ENCODE measurements around the gene NDUFS3. TPM values are rescaled to one million over a fixed set of nuclear protein-coding genes. Genes with fewer than 3 reads are reported as not detected.

The NDUFS3 gene
- total and polyA plus RNA-seq, 2 of the 13 experiments (the other 11 are each of a cell fraction or from before 2014, with no cell fraction given), result 151 to 184 TPM

DNA sequence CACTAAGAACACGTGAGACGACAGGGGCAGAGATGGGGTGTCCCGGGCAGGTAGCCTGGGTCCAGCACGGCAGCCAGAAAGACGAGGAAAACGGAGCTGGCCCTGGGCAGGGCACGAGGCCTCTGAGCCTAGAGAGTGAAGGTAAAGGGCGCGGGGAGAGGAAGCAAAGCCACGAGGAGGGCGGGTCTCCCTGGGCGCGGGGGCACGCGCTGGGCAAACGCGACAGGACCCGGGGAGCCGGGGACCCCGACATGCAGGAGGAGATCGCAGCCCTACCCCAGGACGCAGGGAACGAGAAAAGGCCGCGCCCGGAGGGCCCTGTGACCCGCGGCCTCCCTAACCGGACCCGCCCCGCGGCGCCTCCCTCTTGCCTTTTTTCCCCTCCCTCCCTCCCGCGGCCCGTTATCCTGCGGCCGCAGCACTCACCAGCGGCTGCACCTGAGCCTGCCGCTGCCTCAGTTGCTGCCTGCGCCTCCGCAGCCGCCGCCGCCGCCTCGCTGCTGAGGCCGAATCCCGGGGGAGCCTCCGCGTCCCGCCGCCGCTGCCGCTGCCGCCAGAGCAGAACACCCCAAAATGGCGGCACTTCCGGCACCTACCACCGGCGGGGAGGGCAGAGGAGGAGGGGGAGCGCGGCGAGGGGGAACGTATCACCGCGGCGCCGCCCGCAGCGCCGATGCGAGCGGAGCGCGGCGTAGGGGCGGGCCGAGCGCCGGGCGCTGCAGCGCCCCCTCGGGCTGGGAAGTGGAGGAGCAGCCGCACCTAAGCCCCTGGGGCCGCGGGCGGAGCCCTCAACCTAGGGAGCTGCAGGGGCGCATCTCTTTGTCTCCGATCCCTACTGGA is 26.1 kb upstream of the NDUFS3 start, which contains the start of gene CELF1 (continued):
- TF ChIP-seq MAFG (CRISPR knock-in tag; IDR thresholded peaks at IDR 0.05) (no peak), MYC (CRISPR knock-in tag; IDR thresholded peaks at IDR 0.05; ENCODE audit: borderline replicate concordance) (peak; percentile 83), ZNF766 (CRISPR knock-in tag; IDR thresholded peaks at IDR 0.05; ENCODE audit: borderline replicate concordance) (no peak; the same call in 1 of the 2 replicates), ZNF749 (CRISPR knock-in tag; IDR thresholded peaks at IDR 0.05; ENCODE audit: borderline replicate concordance) (no peak), MTF1 (CRISPR knock-in tag; IDR thresholded peaks at IDR 0.05) (no peak), CC2D1A (CRISPR knock-in tag; IDR thresholded peaks at IDR 0.05) (no peak), BRD4 (CRISPR knock-in tag; IDR thresholded peaks at IDR 0.05) (no peak), NONO (IDR thresholded peaks at IDR 0.05) (no peak), NONO (CRISPR knock-in tag; conservative IDR thresholded peaks at IDR 0.05) (peak; percentile 93)
- TF ChIP-seq, protein P1, sequence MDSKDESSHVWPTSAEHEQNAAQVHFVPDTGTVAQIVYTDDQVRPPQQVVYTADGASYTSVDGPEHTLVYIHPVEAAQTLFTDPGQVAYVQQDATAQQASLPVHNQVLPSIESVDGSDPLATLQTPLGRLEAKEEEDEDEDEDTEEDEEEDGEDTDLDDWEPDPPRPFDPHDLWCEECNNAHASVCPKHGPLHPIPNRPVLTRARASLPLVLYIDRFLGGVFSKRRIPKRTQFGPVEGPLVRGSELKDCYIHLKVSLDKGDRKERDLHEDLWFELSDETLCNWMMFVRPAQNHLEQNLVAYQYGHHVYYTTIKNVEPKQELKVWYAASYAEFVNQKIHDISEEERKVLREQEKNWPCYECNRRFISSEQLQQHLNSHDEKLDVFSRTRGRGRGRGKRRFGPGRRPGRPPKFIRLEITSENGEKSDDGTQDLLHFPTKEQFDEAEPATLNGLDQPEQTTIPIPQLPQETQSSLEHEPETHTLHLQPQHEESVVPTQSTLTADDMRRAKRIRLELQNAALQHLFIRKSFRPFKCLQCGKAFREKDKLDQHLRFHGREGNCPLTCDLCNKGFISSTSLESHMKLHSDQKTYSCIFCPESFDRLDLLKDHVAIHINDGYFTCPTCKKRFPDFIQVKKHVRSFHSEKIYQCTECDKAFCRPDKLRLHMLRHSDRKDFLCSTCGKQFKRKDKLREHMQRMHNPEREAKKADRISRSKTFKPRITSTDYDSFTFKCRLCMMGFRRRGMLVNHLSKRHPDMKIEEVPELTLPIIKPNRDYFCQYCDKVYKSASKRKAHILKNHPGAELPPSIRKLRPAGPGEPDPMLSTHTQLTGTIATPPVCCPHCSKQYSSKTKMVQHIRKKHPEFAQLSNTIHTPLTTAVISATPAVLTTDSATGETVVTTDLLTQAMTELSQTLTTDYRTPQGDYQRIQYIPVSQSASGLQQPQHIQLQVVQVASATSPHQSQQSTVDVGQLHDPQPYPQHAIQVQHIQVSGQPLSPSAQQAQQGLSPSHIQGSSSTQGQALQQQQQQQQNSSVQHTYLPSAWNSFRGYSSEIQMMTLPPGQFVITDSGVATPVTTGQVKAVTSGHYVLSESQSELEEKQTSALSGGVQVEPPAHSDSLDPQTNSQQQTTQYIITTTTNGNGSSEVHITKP (CRISPR knock-in tag; IDR thresholded peaks at IDR 0.05; ENCODE audit: low read depth), result peak; percentile 83
- TF ChIP-seq, protein P2, sequence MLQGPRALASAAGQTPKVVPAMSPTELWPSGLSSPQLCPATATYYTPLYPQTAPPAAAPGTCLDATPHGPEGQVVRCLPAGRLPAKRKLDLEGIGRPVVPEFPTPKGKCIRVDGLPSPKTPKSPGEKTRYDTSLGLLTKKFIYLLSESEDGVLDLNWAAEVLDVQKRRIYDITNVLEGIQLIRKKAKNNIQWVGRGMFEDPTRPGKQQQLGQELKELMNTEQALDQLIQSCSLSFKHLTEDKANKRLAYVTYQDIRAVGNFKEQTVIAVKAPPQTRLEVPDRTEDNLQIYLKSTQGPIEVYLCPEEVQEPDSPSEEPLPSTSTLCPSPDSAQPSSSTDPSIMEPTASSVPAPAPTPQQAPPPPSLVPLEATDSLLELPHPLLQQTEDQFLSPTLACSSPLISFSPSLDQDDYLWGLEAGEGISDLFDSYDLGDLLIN (CRISPR knock-in tag; IDR thresholded peaks at IDR 0.05; ENCODE audit: borderline replicate concordance), result peak; percentile 45; the same call in 1 of the 2 replicates
- TF ChIP-seq, protein P3, sequence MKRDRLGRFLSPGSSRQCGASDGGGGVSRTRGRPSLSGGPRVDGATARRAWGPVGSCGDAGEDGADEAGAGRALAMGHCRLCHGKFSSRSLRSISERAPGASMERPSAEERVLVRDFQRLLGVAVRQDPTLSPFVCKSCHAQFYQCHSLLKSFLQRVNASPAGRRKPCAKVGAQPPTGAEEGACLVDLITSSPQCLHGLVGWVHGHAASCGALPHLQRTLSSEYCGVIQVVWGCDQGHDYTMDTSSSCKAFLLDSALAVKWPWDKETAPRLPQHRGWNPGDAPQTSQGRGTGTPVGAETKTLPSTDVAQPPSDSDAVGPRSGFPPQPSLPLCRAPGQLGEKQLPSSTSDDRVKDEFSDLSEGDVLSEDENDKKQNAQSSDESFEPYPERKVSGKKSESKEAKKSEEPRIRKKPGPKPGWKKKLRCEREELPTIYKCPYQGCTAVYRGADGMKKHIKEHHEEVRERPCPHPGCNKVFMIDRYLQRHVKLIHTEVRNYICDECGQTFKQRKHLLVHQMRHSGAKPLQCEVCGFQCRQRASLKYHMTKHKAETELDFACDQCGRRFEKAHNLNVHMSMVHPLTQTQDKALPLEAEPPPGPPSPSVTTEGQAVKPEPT (CRISPR knock-in tag; IDR thresholded peaks at IDR 0.05; ENCODE audit: low read depth), result 0 out of 2 replicates have a peak, but pooled peaks have one; percentile 44
- TF ChIP-seq, protein P4, sequence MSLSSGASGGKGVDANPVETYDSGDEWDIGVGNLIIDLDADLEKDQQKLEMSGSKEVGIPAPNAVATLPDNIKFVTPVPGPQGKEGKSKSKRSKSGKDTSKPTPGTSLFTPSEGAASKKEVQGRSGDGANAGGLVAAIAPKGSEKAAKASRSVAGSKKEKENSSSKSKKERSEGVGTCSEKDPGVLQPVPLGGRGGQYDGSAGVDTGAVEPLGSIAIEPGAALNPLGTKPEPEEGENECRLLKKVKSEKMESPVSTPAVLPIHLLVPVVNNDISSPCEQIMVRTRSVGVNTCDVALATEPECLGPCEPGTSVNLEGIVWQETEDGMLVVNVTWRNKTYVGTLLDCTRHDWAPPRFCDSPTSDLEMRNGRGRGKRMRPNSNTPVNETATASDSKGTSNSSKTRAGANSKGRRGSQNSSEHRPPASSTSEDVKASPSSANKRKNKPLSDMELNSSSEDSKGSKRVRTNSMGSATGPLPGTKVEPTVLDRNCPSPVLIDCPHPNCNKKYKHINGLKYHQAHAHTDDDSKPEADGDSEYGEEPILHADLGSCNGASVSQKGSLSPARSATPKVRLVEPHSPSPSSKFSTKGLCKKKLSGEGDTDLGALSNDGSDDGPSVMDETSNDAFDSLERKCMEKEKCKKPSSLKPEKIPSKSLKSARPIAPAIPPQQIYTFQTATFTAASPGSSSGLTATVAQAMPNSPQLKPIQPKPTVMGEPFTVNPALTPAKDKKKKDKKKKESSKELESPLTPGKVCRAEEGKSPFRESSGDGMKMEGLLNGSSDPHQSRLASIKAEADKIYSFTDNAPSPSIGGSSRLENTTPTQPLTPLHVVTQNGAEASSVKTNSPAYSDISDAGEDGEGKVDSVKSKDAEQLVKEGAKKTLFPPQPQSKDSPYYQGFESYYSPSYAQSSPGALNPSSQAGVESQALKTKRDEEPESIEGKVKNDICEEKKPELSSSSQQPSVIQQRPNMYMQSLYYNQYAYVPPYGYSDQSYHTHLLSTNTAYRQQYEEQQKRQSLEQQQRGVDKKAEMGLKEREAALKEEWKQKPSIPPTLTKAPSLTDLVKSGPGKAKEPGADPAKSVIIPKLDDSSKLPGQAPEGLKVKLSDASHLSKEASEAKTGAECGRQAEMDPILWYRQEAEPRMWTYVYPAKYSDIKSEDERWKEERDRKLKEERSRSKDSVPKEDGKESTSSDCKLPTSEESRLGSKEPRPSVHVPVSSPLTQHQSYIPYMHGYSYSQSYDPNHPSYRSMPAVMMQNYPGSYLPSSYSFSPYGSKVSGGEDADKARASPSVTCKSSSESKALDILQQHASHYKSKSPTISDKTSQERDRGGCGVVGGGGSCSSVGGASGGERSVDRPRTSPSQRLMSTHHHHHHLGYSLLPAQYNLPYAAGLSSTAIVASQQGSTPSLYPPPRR (CRISPR knock-in tag; IDR thresholded peaks at IDR 0.05; ENCODE audit: borderline replicate concordance), result no peak
- TF ChIP-seq, protein P5, sequence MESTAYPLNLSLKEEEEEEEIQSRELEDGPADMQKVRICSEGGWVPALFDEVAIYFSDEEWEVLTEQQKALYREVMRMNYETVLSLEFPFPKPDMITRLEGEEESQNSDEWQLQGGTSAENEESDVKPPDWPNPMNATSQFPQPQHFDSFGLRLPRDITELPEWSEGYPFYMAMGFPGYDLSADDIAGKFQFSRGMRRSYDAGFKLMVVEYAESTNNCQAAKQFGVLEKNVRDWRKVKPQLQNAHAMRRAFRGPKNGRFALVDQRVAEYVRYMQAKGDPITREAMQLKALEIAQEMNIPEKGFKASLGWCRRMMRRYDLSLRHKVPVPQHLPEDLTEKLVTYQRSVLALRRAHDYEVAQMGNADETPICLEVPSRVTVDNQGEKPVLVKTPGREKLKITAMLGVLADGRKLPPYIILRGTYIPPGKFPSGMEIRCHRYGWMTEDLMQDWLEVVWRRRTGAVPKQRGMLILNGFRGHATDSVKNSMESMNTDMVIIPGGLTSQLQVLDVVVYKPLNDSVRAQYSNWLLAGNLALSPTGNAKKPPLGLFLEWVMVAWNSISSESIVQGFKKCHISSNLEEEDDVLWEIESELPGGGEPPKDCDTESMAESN (CRISPR knock-in tag; conservative IDR thresholded peaks at IDR 0.05), result peak; percentile 36; the same call in 1 of the 2 replicates

Data from HepG2 (cell line).